K562 (cell line): Measurements from ENCODE around the gene ACTL10. TPM values are rescaled to one million over a fixed set of nuclear protein-coding genes. Genes with fewer than 3 reads are reported as not detected.

Experiments
- ARID1B ChIP-seq: fragments of 450-650 bp; IDR thresholded peaks from 2 replicates; pipeline ENCODE4 v1.6.1; 2016; ENCODE audit warnings: antibody characterized with exemption, mild to moderate bottlenecking, inconsistent platforms
- DIDO1 ChIP-seq: fragments of 450-650 bp; IDR thresholded peaks from 2 replicates; pipeline ENCODE4 v1.6.1; 2016; ENCODE audit warnings: low read depth, missing biosample characterization, missing genetic modification characterization
- DNMT1 ChIP-seq: fragments of 450-650 bp; IDR thresholded peaks from 2 replicates; pipeline ENCODE4 v1.6.1; 2016; ENCODE audit warnings: antibody characterized with exemption, mild to moderate bottlenecking
- ELK1 ChIP-seq: sonication (generic); formaldehyde crosslinking; IDR thresholded peaks from 2 replicates; pipeline ENCODE4 v1.8.1; 2022; ENCODE audit warnings: missing genetic modification reagents
- HDAC6 ChIP-seq: IDR thresholded peaks from 2 replicates; pipeline ENCODE4 v1.6.1; 2012; ENCODE audit warnings: low read depth, mild to moderate bottlenecking, control low read depth, inconsistent platforms, low read length, moderate library complexity
- HDAC8 ChIP-seq: fragments of 450-650 bp; IDR thresholded peaks from 2 replicates; pipeline ENCODE4 v1.6.1; 2016; ENCODE audit warnings: mild to moderate bottlenecking, missing genetic modification characterization, moderate library complexity, missing compliant biosample characterization
- HEY1 ChIP-seq: fragments of 250-450 bp; sonication (Bioruptor Pico); IDR thresholded peaks from 2 replicates; pipeline ENCODE4 v1.5.0; 2020; ENCODE audit warnings: mild to moderate bottlenecking, moderate library complexity, borderline replicate concordance
- HOXB6 ChIP-seq: fragments of 250-450 bp; sonication (Bioruptor Pico); IDR thresholded peaks from 2 replicates; pipeline ENCODE4 v1.5.1; 2022; ENCODE audit warnings: mild to moderate bottlenecking, borderline replicate concordance
- LEF1 ChIP-seq: fragments of 450-650 bp; IDR thresholded peaks from 2 replicates; pipeline ENCODE4 v1.6.1; 2016; ENCODE audit warnings: mild to moderate bottlenecking
- NBN ChIP-seq: fragments of 450-650 bp; IDR thresholded peaks from 2 replicates; pipeline ENCODE4 v1.6.1; 2016; ENCODE audit warnings: low read depth, mild to moderate bottlenecking
- NFE2L1 ChIP-seq: fragments of 450-650 bp; IDR thresholded peaks from 2 replicates; pipeline ENCODE4 v1.6.1; 2016; ENCODE audit warnings: missing genetic modification characterization, low read depth, mild to moderate bottlenecking, missing compliant biosample characterization, moderate library complexity, borderline replicate concordance
- NFYB ChIP-seq: IDR thresholded peaks from 2 replicates; pipeline ENCODE4 v1.6.1; 2011; ENCODE audit warnings: mild to moderate bottlenecking, moderate library complexity; ENCODE audit not compliant: insufficient read length; ENCODE audit errors: extremely low read depth
- RBM39 ChIP-seq: fragments of 200-400 bp; formaldehyde crosslinking; optimal IDR thresholded peaks from 2 replicates; pipeline ENCODE3; 2018; ENCODE audit warnings: low read depth, low read length
- RFX5 ChIP-seq: IDR thresholded peaks from 2 replicates; pipeline ENCODE4 v1.6.1; 2011; ENCODE audit warnings: low read depth, mild to moderate bottlenecking, improper control_type of control experiment, low read length
- XRCC4 ChIP-seq: IDR thresholded peaks from one replicate; pipeline ENCODE4 v1.6.1; 2011; ENCODE audit not compliant: insufficient read depth, insufficient read length; ENCODE audit errors: extremely low read depth
- ZNF224 ChIP-seq: sonication (generic); formaldehyde crosslinking; IDR thresholded peaks from 2 replicates; pipeline ENCODE4 v1.8.0; 2022; ENCODE audit warnings: mild to moderate bottlenecking, missing genetic modification reagents
- ZSCAN29 ChIP-seq: fragments of 450-650 bp; IDR thresholded peaks from 2 replicates; pipeline ENCODE4 v1.6.1; 2017
- polyA plus RNA-seq, 8 experiments: library from polyadenylated mRNA; depleted of rRNA in 4 of 8; stranded (reverse) in 5 of 8; unstranded in 3 of 8; fragments of >200 nt; fragmentation: Nextera tagmentation in 2 of 8; fragmentation: Illumina TruSeq in 1 of 8; extraction: Ambion mirVana in 2 of 8; extraction: Trizol in 1 of 8; gene quantifications; 2 replicates each; pipeline versions ENCODE4 v1.2.1 to v1.2.3, GENCODE V29; 2011 to 2014; ENCODE audit warnings: inconsistent platforms in 1 of 8, missing spikeins in 1 of 8
- total RNA-seq, 7 experiments: library from RNA; depleted of rRNA in 6 of 7; stranded (reverse); fragments of >200 nt in 6 of 7; fragmentation: Illumina TruSeq in 2 of 7; extraction: Trizol in 2 of 7; gene quantifications; 2 replicates each; pipeline versions ENCODE4 v1.2.1 to v1.2.3, GENCODE V29; 2011 to 2021; ENCODE audit warnings: low replicate concordance in 1 of 7
- TF ChIP-seq, protein P1 (sequence below): sonication (generic); formaldehyde crosslinking; IDR thresholded peaks from 2 replicates; pipeline ENCODE4 v1.8.1; 2023; ENCODE audit warnings: mild to moderate bottlenecking, missing genetic modification reagents
- TF ChIP-seq, protein P2 (sequence below): fragments of 250-450 bp; sonication (Bioruptor Pico); IDR thresholded peaks from 2 replicates; pipeline ENCODE4 v1.5.0; 2021
- TF ChIP-seq, protein P3 (sequence below), 2 experiments: IDR thresholded peaks in 1 of 2; conservative IDR thresholded peaks in 1 of 2; 2 replicates each; pipeline ENCODE4 v1.6.1; 2016; ENCODE audit warnings: low read depth in 2 of 2, mild to moderate bottlenecking in 1 of 2, missing compliant biosample characterization in 1 of 2, missing genetic modification characterization in 1 of 2, moderate library complexity in 1 of 2

ACTL10 gene
- total and polyA plus RNA-seq, 9 of the 15 experiments (the other 6 are each of a cell fraction or from before 2014, with no cell fraction given), result 0.07 to 0.14 TPM; not detected in 7

DNA sequence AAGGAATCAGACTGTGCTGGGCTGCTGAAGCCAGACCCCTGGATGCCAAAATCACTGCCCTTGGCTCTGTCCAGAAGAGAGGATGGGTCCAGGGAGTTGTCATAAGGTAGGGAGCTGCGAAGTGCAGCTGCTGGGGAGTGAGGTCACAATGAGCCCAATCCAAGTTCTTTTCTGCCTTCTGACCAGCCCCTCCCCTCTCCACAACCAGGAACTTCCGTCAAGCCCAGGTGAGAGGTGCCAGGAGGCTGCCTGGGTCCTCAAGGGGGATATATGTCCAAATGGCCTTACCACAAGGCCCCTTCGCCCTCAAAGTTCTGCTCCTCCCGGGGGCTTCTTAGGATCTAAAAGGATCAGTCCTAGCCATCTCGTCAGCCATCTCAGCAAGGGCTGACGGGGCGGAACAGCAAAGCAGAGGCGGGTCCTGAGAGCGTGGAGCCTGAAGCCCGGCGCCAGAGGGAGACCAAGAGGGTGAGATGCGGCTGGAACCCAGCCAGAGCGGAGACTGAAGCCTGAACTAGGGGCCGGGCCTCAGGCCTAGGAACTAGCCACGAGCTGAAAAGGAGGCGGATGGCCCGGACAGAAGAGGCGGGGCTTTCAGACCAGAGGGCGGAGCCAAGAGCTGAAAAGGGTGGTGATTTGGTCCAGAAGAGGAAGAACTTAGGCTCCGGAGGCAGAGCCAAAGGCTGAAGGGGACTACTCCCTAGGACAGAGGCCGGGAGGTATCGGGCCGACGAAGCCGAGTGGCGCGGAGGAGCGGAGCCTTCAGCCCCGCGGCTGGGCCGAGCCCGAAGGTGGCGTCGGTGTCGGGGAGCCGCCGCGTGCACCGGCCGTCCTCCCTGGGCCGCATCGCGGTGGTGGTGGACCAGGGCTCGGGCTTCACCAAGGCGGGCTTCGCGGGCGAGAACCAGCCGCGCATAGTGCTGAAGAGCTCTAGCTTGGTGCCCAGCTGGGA lies at the start of gene ACTL10 (continued):
- TF ChIP-seq, protein P1, sequence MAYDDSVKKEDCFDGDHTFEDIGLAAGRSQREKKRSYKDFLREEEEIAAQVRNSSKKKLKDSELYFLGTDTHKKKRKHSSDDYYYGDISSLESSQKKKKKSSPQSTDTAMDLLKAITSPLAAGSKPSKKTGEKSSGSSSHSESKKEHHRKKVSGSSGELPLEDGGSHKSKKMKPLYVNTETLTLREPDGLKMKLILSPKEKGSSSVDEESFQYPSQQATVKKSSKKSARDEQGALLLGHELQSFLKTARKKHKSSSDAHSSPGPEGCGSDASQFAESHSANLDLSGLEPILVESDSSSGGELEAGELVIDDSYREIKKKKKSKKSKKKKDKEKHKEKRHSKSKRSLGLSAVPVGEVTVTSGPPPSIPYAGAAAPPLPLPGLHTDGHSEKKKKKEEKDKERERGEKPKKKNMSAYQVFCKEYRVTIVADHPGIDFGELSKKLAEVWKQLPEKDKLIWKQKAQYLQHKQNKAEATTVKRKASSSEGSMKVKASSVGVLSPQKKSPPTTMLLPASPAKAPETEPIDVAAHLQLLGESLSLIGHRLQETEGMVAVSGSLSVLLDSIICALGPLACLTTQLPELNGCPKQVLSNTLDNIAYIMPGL, result no peak
- TF ChIP-seq, protein P2, sequence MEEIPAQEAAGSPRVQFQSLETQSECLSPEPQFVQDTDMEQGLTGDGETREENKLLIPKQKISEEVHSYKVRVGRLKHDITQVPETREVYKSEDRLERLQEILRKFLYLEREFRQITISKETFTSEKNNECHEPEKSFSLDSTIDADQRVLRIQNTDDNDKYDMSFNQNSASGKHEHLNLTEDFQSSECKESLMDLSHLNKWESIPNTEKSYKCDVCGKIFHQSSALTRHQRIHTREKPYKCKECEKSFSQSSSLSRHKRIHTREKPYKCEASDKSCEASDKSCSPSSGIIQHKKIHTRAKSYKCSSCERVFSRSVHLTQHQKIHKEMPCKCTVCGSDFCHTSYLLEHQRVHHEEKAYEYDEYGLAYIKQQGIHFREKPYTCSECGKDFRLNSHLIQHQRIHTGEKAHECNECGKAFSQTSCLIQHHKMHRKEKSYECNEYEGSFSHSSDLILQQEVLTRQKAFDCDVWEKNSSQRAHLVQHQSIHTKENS, result no peak
- TF ChIP-seq ARID1B, result no peak
- no peak for TF ChIP-seq RFX5
- no peak for TF ChIP-seq HDAC8 (tag)
- no peak for TF ChIP-seq NFE2L1 (tag)
- no peak; the same call in 1 of the 2 replicates for TF ChIP-seq LEF1
- TF ChIP-seq HEY1, result no peak
- no peak for TF ChIP-seq HOXB6 (CRISPR knock-in tag)
- TF ChIP-seq HDAC6, result no peak
- TF ChIP-seq ZSCAN29, result no peak
- no peak for TF ChIP-seq DNMT1
- no peak for TF ChIP-seq XRCC4
- no peak for TF ChIP-seq NFYB
- peak; percentile 75 for TF ChIP-seq NBN
- TF ChIP-seq, protein P3, sequence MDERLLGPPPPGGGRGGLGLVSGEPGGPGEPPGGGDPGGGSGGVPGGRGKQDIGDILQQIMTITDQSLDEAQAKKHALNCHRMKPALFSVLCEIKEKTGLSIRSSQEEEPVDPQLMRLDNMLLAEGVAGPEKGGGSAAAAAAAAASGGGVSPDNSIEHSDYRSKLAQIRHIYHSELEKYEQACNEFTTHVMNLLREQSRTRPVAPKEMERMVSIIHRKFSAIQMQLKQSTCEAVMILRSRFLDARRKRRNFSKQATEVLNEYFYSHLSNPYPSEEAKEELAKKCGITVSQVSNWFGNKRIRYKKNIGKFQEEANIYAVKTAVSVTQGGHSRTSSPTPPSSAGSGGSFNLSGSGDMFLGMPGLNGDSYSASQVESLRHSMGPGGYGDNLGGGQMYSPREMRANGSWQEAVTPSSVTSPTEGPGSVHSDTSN (CRISPR knock-in tag; IDR thresholded peaks at IDR 0.05; ENCODE audit: low read depth), result no peak
- TF ChIP-seq, protein P3 (tag; conservative IDR thresholded peaks at IDR 0.05; ENCODE audit: low read depth), result no peak
- TF ChIP-seq RBM39, result no peak
- TF ChIP-seq DIDO1 (tag), result no peak
- no peak for TF ChIP-seq ELK1 (CRISPR knock-in tag)
- no peak for TF ChIP-seq ZNF224 (CRISPR knock-in tag)
